GM20431 (cell line): ENCODE measurements around the gene SLC28A3.

Source experiments
- in situ Hi-C: fragments of 300-500 bp; cut with MseI, MboI; formaldehyde crosslinking; loops from one replicate; pipeline ENCODE4 v1.15.0; 2020; ENCODE audit warnings: low sequenced_read_pairs; ENCODE audit not compliant: unreplicated experiment

The SLC28A3 gene

GRCh38 chr9:84305497-84306131, 34.9 kb downstream of the SLC28A3 start:
- in situ Hi-C loops, result no loop called here

- in situ Hi-C loops, result no loop called here
Observed at GRCh38 chr9:84304166-84304565, 36.4 kb downstream of the SLC28A3 start.

- in situ Hi-C loops, result no loop called here
Observed at GRCh38 chr9:84303061-84303460, 37.5 kb downstream of the SLC28A3 start.

- in situ Hi-C loops, result no loop called here
Observed at GRCh38 chr9:84301851-84302250, 38.7 kb downstream of the SLC28A3 start.

GRCh38 chr9:84300271-84300670, 40.3 kb downstream of the SLC28A3 start:
- in situ Hi-C loops, result no loop called here

- in situ Hi-C loops, result no loop called here
Observed at GRCh38 chr9:84297162-84297821, 43.3 kb downstream of the SLC28A3 start.

- in situ Hi-C loops, result no loop called here
Observed at GRCh38 chr9:84296146-84296843, 44.3 kb downstream of the SLC28A3 start.

- in situ Hi-C loops, result no loop called here
Observed at GRCh38 chr9:84294241-84294950, 46.2 kb downstream of the SLC28A3 start.

GRCh38 chr9:84293001-84293798, 47.4 kb downstream of the SLC28A3 start:
- in situ Hi-C loops, result no loop called here

- in situ Hi-C loops, result no loop called here
Observed at GRCh38 chr9:84285381-84285780, 55.2 kb downstream of the SLC28A3 start.

- in situ Hi-C loops, result no loop called here
Observed at GRCh38 chr9:84283946-84284345, 56.6 kb downstream of the SLC28A3 start.

GRCh38 chr9:84278130-84278529, 62.4 kb downstream of the SLC28A3 start:
- in situ Hi-C loops, result no loop called here

- in situ Hi-C loops, result no loop called here
Observed at GRCh38 chr9:84277646-84278045, 62.9 kb downstream of the SLC28A3 start.

GRCh38 chr9:84276741-84277140, 63.8 kb downstream of the SLC28A3 start:
- in situ Hi-C loops, result no loop called here

GRCh38 chr9:84271921-84272556, 68.5 kb downstream of the SLC28A3 start:
- in situ Hi-C loops, result loop anchor here (25.0 kb wide), 1 partner anchor 335 kb away; no protein-coding TSS in a partner anchor

GRCh38 chr9:84271531-84271900, 69.0 kb downstream of the SLC28A3 start:
- in situ Hi-C loops, result loop anchor here (25.0 kb wide), 1 partner anchor 334 kb away; no protein-coding TSS in a partner anchor

GRCh38 chr9:84270847-84271530, 69.6 kb downstream of the SLC28A3 start:
- in situ Hi-C loops, result loop anchor here (25.0 kb wide), 1 partner anchor 334 kb away; no protein-coding TSS in a partner anchor

GRCh38 chr9:84266087-84266561, 74.4 kb downstream of the SLC28A3 start:
- in situ Hi-C loops, result loop anchor here (25.0 kb wide), 1 partner anchor 329 kb away; no protein-coding TSS in a partner anchor
